Transverse colon (tissue), 4 donors: Measurements from ENCODE around the gene FBN3. TPM values are rescaled to one million over a fixed set of nuclear protein-coding genes. Genes with fewer than 3 reads are reported as not detected.

ENCODE experiments used
- DNase-seq: peaks from one replicate; pipeline ENCODE4 v3.0.0-alpha.2; 2019
- H3K27ac ChIP-seq, 4 donors: fragments of 200-600 bp; sonication (generic); 2 replicates each; pipeline ENCODE4 v1.5.1; 2016 to 2018; ENCODE audit warnings: inconsistent platforms in 4 of 4
- H3K27me3 ChIP-seq: fragments of 200-600 bp; sonication (generic); 2 replicates; pipeline ENCODE4 v1.5.1; 2017; ENCODE audit warnings: inconsistent platforms
- H3K36me3 ChIP-seq, 4 donors: fragments of 200-600 bp; sonication (generic); 2 replicates each; pipeline ENCODE4 v1.5.1; 2017 to 2019; ENCODE audit warnings: inconsistent platforms in 4 of 4
- H3K4me1 ChIP-seq, 4 donors: fragments of 200-600 bp; sonication (generic); 2 replicates each; pipeline ENCODE4 v1.5.1; 2017 to 2020; ENCODE audit warnings: inconsistent platforms in 4 of 4
- H3K4me3 ChIP-seq, 4 donors: fragments of 200-600 bp; sonication (generic); 1 replicate in 1 of 4; 2 replicates in 3 of 4; pipeline versions ENCODE4 v1.5.1 to v1.6.1; 2017 to 2019; ENCODE audit warnings: inconsistent platforms in 4 of 4
- H3K9me3 ChIP-seq, 2 donors: fragments of 200-600 bp; sonication (generic); 2 replicates each; pipeline ENCODE4 v1.5.1; 2017 to 2019; ENCODE audit warnings: inconsistent platforms in 2 of 2
- CTCF ChIP-seq, 5 experiments: fragments of 200-600 bp in 3 of 5; fragments of 450-650 bp in 2 of 5; sonication (generic) in 3 of 5; IDR thresholded peaks; 1 replicate in 2 of 5; 2 replicates in 3 of 5; pipeline ENCODE4 v1.5.1; 2016 to 2017; ENCODE audit warnings: antibody characterized with exemption in 5 of 5, inconsistent platforms in 3 of 5, mild to moderate bottlenecking in 2 of 5, moderate library complexity in 1 of 5
- EP300 ChIP-seq: sonication (generic); formaldehyde crosslinking; IDR thresholded peaks from one replicate; pipeline ENCODE4 v1.6.1; 2017; ENCODE audit warnings: antibody characterized with exemption, low read depth
- POLR2A ChIP-seq: fragments of 450-650 bp; IDR thresholded peaks from one replicate; pipeline ENCODE4 v1.6.1; 2016; ENCODE audit warnings: antibody characterized with exemption, mild to moderate bottlenecking, moderate library complexity
- POLR2AphosphoS5 ChIP-seq, 3 donors: sonication (generic); formaldehyde crosslinking; IDR thresholded peaks; one replicate each; pipeline ENCODE4 v1.6.1; 2016; ENCODE audit warnings: antibody characterized with exemption in 3 of 3
- WGBS, 2 donors: methylation state at CpG; one replicate each; pipeline ENCODE4 v1.1.5; 2018; ENCODE audit warnings: low coverage in 1 of 2; 5-methylcytosine and 5-hydroxymethylcytosine counted together
- in situ Hi-C, 4 donors: fragments of 200-750 bp; cut with MboI; loops; one replicate each; pipeline versions ENCODE4 v1.15.0 to v1.15.1; 2017; ENCODE audit warnings: low sequenced_read_pairs in 3 of 4, low pct_ligation_motif_present in 1 of 4, low pct_unique_long_range_greater_than_20kb in 1 of 4
- intact Hi-C: fragments of 100-400 bp; cut with DNase I; formaldehyde crosslinking; loops from one replicate; pipeline ENCODE4 v1.15.1; 2023; ENCODE audit warnings: low total_unique reads
- total RNA-seq, 4 donors: library from RNA; depleted of rRNA; stranded (reverse); fragments of >200 nt; gene quantifications; one replicate each; pipeline ENCODE4 v1.1.0, GENCODE V29; 2016

FBN3 gene
- total RNA-seq, 4 donors from 2014 or later, result not detected

GRCh38 chr19:8094336-8094735, 55.1 kb downstream of the FBN3 start:
- intact Hi-C loops (no loop called here), in situ Hi-C loops (no loop called here)
- Histone ChIP-seq H3K27me3 (no peaks in the 10 kb centered on the region), H3K4me1 (no peaks in the 10 kb centered on the region), H3K36me3 (no peaks in the 10 kb centered on the region), H3K27ac (no peak overlapping the region), H3K4me3 (no peak overlapping the region), H3K9me3 (peaks cover 17 to 22% of the 10 kb centered on the region in 2 donors)
- DNase-seq, result no peak
- no peak for TF ChIP-seq EP300
- 76% methylated on average over 6 of the region's 6 CpGs; no CpG with 5 or more reads in 1 of the 2 donors for WGBS, 2 donors

GRCh38 chr19:8093740-8094139, 55.7 kb downstream of the FBN3 start:
- H3K4me3 ChIP-seq, result no peak overlapping the region
- TF ChIP-seq POLR2A (no peak), CTCF (IDR thresholded peaks at IDR 0.05) (no peak), EP300 (no peak), POLR2AphosphoS5 (IDR thresholded peaks at IDR 0.05) (no peak)
- in situ Hi-C loops (no loop called here), intact Hi-C loops (no loop called here)
- H3K9me3 ChIP-seq, result peaks cover 17 to 22% of the 10 kb centered on the region in 2 donors
- no peaks in the 10 kb centered on the region for H3K27me3 ChIP-seq
- 83 to 91% methylated on average over 2 of the region's 2 CpGs for WGBS, 2 donors
- H3K4me1 ChIP-seq, result no peaks in the 10 kb centered on the region
- no peak for DNase-seq
- no peak overlapping the region for H3K27ac ChIP-seq
- H3K36me3 ChIP-seq, result no peaks in the 10 kb centered on the region

GRCh38 chr19:8090950-8091349, 58.4 kb downstream of the FBN3 start:
- Histone ChIP-seq H3K9me3 (peaks cover 14 to 17% of the 10 kb centered on the region in 2 donors), H3K36me3 (no peaks in the 10 kb centered on the region), H3K4me1 (no peaks in the 10 kb centered on the region), H3K27me3 (no peaks in the 10 kb centered on the region), H3K4me3 (no peak overlapping the region), H3K27ac (no peak overlapping the region)
- TF ChIP-seq CTCF (IDR thresholded peaks at IDR 0.05), result no peak
- no peak for TF ChIP-seq EP300
- no peak for TF ChIP-seq POLR2A
- DNase-seq, result no peak
- in situ Hi-C loops (no loop called here), intact Hi-C loops (no loop called here)
- WGBS, 2 donors, result 66% methylated on average over 2 of the region's 2 CpGs; no CpG with 5 or more reads in 1 of the 2 donors

- H3K27ac ChIP-seq, result no peak overlapping the region
- no peaks in the 10 kb centered on the region for H3K4me1 ChIP-seq
- H3K27me3 ChIP-seq, result no peaks in the 10 kb centered on the region
- in situ Hi-C loops (no loop called here), intact Hi-C loops (no loop called here)
- 80 to 82% methylated on average over 1 to 19 of the region's 19 CpGs for WGBS, 2 donors
- H3K4me3 ChIP-seq, result no peak overlapping the region
- peaks cover 4 to 7% of the 10 kb centered on the region in 2 donors for H3K9me3 ChIP-seq
- H3K36me3 ChIP-seq, result no peaks in the 10 kb centered on the region
- no peak for TF ChIP-seq CTCF (IDR thresholded peaks at IDR 0.05)
- no peak for TF ChIP-seq POLR2AphosphoS5 (IDR thresholded peaks at IDR 0.05)
- TF ChIP-seq EP300, result no peak
- TF ChIP-seq POLR2A, result no peak
- no peak for DNase-seq
Observed at GRCh38 chr19:8089664-8090601, 59.5 kb downstream of the FBN3 start.
